ENCODE data around the gene P2RY14.

Gene P2RY14

DNA sequence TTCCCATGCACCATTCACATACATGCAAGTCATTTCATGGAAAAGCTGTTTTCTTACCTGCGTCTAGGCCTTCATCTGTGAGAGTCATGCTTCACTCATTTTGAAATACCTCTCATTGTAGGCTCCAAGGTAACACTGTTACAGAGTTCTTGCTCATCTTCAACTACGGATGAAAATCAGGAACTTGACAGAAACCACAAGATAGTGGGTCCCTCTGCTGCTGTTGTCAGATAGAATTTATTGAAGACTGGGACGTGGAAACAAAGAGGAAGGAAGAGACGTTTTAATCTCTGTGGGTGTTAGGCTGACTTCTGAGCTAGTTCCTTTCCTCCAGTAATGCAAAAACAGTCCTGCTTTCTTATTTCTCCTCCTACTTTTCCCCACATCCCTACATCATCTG lies at the start of gene P2RY14:
P2RY14 (minus strand) TSS at position 313 of the 400 bp plus-strand sequence. CDS start 64,226 bp downstream, outside the sequence.
- no peak for DNase-seq

DNA sequence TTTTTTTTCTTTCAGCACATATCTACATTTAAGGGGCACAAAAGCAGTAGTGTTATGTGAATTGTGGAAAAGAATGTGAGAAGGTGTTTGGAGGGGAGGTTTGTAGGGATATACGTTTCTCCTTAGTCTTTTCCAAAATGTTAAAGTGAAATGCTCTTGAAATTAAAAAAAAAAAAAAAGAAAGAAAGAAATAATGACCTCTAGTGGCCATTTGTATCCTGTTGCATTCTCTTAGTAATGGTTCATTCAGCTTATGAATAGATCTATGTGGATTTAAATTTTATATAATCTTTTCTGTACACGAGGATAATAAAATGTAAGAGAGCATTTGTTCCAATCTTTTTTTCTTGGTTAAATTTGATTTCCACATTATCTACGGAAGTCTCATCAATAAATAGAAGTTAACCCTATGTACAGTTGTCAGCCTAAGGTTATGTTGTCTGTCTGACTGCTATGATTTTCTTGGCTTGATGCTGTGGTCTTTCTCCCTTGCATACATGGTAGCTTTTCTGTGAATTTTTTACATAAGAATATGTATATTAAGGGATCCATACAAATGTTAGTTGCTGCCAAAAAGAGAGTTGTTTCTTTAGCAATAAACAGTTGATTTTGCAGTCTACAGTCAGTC lies 49.3 kb upstream of the P2RY14 start:
- DNase-seq: no peak

DNA sequence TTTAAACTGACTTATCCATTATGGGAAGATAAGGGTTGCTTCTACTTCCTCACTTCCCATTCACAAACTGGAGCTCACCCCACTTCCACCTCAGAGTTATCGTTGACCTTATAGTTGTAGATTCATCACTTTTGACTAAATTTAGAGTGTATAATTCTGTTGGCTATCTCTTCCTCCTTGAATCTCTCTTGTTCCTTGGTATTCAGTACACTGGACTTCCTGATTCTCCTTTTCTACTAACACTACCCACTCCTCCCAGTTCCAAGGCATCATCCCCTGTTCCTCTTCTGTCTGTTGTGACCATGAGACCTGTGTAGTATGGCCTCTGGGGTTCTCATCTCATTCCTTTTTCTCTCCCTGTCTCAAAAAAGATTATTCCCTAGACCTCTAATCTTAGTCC lies 44.2 kb upstream of the P2RY14 start:
- DNase-seq: no peak

DNA sequence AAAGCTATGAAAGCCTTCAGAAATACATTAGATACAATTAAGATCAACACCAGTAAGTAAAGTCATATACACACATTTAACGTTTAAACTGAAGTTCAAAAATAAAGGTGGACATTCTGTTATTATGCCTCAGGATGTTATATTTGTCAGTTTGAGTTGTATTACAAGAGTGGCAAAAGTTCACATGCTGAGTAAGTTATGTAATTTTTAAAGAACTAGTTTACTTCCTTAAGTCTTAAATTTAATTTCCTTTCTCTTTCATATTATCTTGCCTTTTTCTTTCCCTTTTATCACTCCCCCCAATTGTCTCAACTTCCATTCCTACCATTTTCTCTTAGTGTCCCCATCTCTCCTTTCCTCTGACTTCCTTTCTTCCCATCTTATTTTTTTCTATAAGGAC lies 43.2 kb upstream of the P2RY14 start:
- no peak for DNase-seq

DNA sequence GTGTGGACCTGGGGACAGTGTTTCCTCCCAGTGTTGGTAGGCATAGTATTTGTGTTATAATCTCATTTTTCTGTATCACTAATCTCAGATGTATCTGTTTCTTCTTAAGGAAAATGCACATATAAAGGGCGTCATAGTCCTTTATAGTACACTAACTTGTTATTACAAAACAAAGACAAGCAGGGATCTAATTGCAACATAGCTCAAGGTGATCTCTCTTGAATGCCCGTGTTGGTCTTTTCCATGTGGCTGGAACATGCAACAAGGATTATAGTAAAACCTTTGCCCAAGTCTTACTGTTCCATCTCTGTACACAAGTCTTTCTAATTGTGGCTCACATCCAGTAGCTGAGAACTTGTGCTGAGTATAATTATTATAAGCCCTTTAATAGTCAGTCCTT lies 41.8 kb upstream of the P2RY14 start:
- no peak for DNase-seq

DNA sequence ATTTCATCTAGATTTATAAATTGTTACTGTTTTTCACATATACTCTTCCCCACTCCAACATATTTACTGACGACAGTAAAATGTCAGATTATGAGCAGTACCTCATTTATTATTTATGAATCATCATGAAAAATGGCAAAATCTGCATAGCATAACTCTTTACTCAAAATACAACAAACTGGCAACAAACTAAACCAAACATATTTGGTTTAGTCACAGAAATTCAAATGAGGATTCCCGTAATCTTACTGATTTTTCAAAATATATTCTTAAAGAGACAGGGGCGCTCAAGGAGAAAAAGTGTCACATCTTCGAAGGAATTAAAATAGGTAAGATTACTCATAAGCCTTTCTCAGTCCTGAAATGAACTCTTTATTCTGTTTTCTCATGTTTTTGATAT lies 41.3 kb upstream of the P2RY14 start:
- no peak for DNase-seq

DNA sequence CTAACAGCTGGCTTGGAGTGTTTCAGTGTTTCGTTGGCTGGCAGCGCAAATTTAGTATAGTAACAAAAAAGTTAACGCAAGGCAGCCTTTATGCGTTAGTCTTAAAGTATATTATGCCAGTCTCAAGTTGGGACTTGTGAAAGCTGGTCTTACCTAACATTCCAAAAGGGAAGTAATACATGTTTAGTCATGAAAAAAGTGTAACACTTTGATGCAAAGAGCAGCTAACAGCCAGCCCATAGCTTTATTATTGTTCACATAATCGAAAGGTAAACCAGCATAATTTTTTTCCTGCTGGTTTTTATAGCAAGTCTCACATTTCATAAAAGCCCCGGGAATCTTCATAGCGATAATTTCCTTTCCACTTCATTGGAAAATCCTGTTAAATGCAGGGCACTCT lies 40.6 kb upstream of the P2RY14 start:
- no peak for DNase-seq

DNA sequence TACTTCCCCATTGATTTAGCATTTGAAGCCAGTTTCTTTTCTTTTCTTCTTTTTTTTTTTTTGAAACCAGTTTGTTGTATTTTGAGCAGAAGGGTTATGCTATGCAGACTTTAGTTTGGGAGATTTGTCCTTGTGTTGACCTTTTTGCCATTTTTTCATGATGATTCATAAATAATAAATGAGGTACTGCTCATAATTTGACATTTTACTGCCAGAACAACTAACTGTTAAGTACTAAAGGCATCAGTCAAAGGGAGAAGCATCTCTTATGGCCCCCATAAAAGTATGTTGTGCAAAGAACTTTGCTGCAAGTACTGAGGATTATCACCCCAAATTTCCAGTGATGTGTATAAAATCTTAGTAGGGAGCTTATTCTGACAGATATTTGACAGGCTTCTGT lies 40.0 kb upstream of the P2RY14 start:
- no peak for DNase-seq

DNA sequence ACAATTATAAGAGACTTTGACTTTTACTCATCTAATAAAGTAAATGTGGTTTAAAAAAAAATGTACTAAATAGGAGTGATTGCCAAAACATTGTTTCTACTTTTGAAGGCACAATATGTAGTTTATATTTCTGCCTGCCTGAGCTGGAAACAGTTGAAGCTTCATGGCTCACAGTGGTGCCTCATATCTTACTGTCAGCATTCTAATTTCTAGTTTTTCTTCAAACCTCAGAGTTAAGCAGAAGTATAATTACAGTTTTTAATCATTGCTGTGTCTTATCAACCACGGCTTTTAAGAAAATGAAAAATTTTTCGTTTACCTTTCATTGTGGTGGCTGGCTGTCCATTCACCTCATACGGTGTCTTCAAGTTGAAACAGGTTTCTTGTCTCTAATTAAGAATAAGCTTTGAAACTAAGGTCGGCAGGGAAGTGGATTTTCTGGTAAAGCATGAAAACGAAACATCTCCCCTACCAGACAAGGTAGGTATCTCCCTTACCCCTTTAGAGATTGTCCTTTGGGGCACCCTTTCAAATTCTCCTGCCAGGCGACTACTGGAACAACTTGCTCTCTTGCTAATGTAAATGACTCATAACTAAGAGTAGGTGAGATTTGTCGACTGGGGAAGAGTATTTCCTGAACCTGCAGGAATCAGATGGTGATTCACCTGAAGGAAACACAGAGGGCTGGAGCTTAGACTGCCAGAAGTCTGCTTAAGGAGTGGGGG lies 38.1 kb upstream of the P2RY14 start, which contains the start of gene GPR87:
GPR87 (minus strand) TSS at position 554 of the 725 bp plus-strand sequence. CDS start 16,720 bp downstream, outside the sequence.
- no peak for DNase-seq

DNA sequence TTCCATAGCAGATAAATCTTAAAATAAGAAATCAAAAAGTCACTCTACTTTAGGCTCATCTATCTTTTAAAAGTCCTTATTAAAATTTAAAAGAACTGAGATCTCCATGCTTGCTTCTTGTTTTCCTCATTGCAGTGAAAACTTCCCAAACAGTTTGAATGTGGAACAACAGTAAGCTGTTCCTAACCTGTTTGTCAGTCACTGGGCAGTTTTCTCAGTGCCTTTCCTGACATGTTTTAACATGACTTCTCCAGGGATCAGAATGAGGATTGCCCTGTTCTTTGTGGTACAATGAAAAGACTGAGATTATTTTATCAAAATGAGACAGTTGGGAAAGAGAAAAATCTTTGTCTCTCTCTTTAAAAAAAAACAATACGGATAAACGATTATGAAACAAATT lies 37.5 kb upstream of the P2RY14 start:
- DNase-seq: no peak

DNA sequence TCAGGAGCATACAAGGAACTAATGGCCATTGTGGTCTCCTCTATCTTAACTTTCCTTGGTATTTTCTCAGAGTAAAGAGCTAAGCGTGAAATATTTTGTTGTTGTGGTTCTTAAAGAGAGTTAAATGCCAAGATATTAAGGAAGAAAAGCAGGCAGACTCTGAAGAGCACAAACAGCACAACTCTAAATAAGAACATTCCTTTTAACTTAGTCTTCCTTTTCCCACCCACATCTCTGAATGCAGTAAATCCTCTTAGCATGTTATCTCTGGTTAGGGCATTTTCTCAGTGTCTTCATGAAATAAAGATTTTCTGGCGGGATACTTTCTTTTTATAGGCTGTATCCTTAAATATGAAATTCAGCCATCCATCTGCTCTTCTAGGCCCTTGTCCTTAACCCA lies 36.8 kb upstream of the P2RY14 start:
- DNase-seq: no peak

DNA sequence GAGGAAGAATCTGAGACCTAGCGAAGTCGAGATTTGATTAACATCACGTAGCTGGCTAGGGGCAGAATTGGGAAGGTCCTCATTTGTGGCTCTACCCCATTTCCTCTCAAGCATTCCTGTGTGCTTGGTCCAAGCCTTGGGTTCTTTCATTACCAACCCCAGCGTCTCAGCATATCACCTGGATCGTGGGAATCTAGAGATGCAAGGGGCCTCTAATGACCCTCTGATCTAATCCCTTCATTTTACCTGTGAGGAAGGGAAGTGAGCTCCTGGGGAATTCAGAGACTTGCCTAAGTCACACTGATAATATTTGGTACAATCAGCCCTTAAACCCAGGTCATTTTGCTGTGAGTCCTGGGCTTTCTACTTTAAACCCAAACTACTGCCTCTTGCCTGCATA lies 36.3 kb upstream of the P2RY14 start:
- DNase-seq: no peak

DNA sequence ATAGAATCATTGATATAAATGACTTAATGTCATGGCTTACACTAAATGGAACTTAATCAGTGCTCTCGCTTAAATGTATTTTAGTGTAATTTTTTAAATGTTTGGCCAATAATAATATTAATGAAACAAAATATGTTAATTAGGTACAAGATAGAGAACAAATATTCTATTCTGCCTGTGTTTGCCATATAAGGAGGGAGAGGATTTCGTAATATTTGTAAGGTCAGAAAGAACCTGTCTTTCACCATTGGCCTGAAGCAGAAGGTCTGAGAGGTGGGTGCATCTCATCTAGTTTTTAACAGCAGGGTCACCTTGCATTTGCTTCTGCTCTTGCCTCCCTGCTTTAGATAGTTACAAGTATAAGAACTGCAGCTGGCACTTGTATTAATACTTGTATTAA lies 35.8 kb upstream of the P2RY14 start:
- no peak for DNase-seq

DNA sequence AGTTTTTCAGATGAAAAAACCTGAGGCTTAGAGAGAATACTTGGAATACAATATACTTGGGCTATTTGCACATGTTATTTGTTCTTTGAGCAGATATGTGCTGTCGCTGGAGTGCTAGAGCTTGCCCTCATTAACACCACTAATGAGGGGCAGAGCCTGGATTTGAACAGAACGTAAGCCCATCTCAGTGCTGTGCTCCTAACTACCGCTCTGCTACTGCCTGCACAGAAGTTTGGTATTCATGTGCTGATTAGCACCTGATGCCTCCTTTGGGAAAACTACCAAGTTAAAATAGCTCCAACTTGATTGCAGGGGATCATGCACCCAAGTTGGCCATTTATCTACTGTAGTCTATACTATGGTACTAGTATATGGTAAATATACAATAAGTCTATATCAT lies 34.6 kb upstream of the P2RY14 start:
- DNase-seq: no peak

DNA sequence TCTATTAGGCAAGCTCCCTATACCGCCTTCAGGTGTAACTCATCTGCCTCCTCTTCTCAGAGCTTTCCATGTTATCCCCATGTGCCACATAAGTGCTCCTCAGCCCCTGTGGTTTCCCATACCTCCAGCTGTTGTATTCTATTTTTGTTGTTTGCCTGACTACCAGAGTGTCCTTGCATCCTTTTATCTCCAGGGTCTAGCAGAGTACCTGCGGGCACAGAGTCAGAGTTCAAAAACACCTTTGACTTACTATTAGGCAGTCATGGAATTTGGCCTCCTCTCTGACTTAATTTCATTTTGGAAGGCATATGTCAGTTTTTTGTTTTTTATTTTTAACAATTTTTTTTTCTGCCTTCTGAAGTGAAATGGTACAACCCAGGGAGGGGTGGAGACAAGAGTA lies 31.2 kb upstream of the P2RY14 start:
- DNase-seq: no peak

DNA sequence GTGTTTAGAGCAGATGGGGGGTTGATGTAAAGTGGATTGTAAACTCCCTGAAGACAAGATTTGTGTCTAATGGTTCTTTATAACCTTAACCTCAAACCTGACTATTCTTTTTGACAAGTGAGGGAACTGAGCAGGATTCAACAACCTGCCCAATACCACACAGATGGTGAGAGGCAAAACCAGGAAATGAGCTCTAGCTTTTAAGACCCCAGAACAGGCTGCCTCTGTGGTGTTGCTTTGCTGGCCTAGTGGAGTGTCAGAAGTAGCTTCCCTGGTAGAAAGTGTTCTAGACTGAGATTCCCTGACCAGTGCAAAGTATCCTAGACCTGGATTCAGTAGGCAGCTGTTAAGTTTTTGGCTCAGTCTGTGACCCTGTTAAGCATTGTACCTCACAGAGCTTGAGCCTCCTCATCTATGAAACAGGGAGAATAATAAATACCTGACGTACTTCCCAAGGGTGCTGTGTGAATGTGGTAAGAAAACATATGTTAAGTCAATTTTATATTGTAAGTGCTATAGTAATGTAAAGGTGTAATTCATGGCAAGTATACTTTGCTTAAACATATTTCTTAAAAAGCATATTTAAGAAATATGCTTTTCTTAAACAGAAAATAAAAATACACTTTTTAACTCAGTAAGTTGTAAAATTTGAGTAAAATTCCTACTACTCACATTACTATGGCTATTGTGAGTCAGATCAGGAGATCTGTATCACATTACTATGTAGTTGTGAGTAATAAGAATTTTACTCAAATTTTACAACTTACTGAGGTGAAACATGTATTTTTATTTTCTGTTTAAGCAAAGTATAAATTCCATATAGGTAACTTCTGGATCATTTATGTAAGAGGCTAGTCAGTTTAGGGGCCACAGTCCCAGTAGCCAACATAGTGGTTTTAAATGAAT lies 29.5 kb upstream of the P2RY14 start:
- DNase-seq: no peak

DNA sequence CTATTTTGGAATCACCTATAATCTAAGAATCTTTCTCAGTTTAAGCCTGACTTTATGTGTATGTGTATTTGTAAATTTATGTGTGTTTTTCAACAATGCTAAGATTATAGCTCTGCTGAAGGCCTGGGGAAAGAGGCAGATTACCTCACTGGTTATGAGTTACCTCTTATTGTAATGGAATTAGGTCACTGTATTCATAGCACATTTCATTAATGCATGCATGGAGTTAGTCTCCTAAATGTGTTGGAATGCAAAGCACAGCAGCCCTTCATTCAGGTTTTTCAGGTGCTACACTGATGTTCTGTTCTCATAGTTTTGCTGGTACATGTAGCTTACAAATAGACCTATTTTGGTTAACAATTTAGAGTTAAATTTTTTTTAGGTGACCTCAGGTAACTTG lies 28.8 kb upstream of the P2RY14 start:
- DNase-seq: no peak

DNA sequence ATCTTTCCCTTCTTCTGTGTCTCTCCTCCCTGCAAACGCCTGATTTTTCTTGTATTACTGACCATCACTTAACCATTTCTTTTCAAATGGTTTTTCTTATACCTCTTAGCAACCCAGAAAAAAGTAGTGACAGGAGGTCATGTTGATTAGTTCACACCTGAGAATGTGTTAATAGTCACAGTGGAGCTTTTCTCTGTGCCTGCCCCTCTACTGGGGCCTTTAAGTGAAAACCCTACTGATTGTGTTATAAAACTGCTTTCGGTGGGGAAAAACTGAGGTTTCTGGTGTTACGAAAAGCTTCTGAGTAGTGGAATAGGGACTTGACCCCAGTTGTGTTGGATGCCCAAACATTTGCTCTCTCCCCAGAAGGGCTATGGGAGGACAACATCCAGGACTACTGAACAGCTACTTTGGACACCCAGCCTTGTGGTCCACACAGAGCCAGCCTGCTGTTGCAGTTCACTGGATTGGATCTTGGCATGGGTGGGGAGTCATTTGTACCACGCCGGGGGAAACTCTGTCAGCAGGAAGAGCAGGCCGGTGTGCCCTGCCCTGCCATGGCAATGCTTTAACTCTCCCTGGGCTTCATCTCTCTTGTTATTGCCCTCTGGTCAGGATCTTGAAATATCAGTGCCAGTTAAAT lies 27.9 kb upstream of the P2RY14 start:
- no peak for DNase-seq

DNA sequence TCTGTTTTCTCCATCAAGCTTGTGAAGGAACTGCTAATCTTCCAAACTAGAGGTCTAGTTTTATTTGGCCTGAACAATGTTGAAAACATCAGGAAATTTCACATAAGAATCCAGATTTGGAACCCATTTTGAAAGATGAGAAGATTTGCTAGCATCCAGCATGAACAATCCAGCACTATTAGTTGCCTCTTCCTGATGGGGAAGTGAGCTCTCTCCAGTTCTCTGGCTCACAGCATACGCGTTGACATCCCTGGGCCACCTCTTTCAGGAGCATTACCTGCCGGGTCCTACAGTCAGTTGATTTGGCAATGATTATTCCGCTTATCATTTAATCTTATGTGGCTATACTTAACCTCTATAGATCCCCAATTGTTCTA lies 27.4 kb upstream of the P2RY14 start:
- DNase-seq: no peak

DNA sequence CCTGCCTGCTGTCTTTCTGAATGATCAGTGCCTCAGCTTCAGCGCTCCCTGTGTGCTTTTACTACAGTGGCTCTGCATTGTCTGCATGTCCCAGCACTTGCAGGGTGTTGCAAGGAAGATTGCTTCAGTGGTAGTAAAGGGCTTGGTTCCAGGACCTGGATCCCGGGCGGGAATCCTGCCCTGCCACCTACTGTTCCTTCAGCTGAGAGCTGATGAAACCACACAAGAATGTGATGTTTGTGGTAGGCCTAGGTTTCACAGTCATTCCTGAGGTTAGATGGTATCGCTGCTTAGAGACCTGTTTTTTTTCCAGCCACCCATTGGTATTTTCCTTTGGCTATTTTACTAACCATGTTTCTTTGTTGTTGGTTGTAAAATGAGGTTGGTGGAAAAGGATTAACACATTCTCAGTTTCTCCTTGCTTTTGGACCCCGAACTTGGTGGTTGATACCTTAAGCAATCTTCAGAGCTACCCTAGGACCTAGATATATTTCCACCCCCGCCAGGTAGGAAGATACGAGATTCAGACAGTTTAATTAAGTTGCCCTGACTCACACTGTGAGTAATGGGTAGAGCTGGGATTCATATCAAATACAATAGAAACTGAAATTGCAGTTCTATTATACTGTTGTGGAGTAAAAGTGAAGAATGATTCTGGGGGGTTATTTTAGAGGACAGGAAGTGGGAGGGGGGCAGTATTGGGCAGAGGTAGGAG lies 26.9 kb upstream of the P2RY14 start:
- no peak for DNase-seq

DNA sequence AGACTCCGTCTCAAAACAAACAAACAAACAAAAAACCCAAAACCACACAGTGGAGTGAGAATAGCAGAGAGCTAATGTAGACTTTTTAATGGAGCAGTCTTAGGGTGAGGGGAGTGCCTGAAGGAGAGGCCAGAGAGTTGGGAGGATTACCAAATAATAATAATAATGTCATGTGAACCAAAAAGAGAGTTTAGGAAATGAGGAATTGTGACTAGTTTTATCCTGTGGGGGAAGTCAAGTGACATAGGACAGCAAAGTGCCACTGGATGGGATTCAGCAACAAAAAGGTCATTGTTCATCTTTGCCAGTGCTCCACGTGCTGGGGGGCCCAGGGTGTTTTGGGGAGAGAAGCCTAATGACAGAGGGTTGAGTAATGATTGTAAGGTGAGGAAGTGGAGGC lies 25.4 kb upstream of the P2RY14 start:
- no peak for DNase-seq

DNA sequence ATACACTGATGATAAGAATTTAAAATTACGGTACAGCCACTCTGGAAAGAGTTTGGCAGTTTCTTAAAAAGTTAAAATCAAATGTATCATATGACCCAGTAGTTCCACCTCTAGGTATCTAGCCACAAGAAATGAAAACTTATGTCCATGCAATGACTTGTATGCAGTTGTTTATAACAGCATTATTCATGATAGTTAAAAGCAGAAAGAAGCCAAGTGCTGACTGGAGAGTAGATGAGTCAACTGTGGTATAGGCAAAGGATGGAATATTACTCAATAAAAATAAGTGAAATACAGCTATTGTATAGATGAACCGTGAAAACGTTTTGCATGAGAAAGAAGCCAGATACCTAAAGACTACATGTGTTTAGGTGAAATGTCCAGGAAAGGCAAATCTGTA lies 23.4 kb upstream of the P2RY14 start:
- no peak for DNase-seq

DNA sequence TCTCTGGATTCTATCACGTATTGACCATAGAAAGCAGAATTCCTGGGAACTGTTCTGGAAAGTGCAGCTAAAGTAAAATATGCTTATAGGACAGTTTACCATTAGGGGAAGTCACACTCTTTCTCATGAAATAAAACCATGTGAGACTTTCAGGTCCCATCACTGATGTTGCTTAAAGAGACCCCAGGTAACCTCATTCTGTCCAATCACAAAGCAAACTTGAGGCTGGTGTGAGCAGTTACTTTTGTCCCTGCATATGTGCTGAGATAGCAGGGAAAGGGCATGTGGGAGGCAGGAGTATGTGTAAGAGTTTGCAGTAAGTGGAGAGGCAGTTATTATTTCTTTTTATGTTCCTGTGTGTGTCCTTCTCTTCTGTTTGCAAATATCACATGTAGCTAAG lies 22.2 kb upstream of the P2RY14 start:
- DNase-seq: no peak

All from NCI-H1930 (cell line).